Measurements from ENCODE around the gene USP43. TPM values are rescaled to one million over a fixed set of nuclear protein-coding genes. Genes with fewer than 3 reads are reported as not detected.

Gene USP43
- total RNA-seq, 2 experiments from 2014 or later, result 0.25 to 0.30 TPM

- no peak for DNase-seq
- H3K36me3 Mint-ChIP-seq (ENCODE audit: low read depth), result no peaks in the 10 kb centered on the region
- ChIA-PET POLR2A (no interaction called here), CTCF (no interaction called here)
- H3K9me3 Mint-ChIP-seq, result no peaks in the 10 kb centered on the region
- H3K27me3 Mint-ChIP-seq, result peaks cover 4% of the 10 kb centered on the region
- no peak overlapping the region for H3K4me3 Mint-ChIP-seq
- peaks cover 1% of the 10 kb centered on the region for H3K4me1 Mint-ChIP-seq
- no peak overlapping the region for H3K27ac Mint-ChIP-seq
Observed at GRCh38 chr17:9702482-9702881, 57.2 kb downstream of the USP43 start.

GRCh38 chr17:9702914-9703780 lies 57.8 kb downstream of the USP43 start:
- Mint-ChIP-seq H3K36me3 (ENCODE audit: low read depth) (no peaks in the 10 kb centered on the region), H3K4me3 (no peak overlapping the region), H3K27ac (no peak overlapping the region), H3K4me1 (peaks cover 1% of the 10 kb centered on the region), H3K27me3 (peaks cover 4% of the 10 kb centered on the region), H3K9me3 (no peaks in the 10 kb centered on the region)
- no peak for DNase-seq
- ChIA-PET CTCF (no interaction called here), POLR2A (no interaction called here)

DNA sequence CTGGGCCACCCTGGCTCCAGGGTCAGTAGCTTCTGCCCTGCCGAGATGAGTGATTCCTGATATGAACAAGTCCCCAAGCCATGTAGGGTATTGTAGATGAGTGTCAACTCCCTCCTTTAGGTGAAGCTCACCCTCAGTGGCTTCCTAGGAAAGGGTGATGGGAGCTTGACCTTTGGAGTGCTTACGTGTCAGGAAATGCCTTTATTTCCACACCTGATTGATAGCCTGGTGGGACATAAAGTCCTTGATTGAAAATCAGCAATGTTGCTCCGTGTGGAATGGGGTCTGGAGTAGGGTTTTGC lies 58.4 kb downstream of the USP43 start:
- no peaks in the 10 kb centered on the region for H3K9me3 Mint-ChIP-seq
- no peaks in the 10 kb centered on the region for H3K36me3 Mint-ChIP-seq (ENCODE audit: low read depth)
- ChIA-PET POLR2A (no interaction called here), CTCF (no interaction called here)
- DNase-seq, result no peak
- no peak overlapping the region for H3K4me3 Mint-ChIP-seq
- H3K27me3 Mint-ChIP-seq, result peaks cover 2% of the 10 kb centered on the region
- H3K27ac Mint-ChIP-seq, result no peak overlapping the region
- peaks cover 1% of the 10 kb centered on the region for H3K4me1 Mint-ChIP-seq

DNA sequence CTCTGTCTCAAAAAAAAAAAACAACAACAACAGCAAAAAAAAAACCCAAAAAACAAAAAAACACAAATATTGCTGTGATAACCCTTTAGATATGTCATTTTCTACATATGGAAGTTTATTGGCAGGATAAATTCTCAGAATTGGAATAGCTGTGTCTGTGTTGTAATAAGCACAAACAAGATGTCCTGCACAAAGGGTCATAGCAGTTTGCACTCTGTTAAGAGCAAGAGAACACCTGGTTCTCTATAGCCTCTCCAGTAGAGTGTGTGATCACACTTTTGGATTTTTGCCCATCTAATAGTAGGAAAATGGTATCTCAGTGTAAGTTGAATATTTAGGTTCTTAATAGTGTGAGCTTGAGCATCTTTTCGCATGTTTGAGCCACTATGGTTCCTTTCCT lies 60.4 kb downstream of the USP43 start:
- POLR2A ChIA-PET, result no interaction called here
- CTCF ChIA-PET, result no interaction called here
- Mint-ChIP-seq H3K4me1 (peaks cover 1% of the 10 kb centered on the region), H3K36me3 (ENCODE audit: low read depth) (no peaks in the 10 kb centered on the region), H3K27ac (no peak overlapping the region), H3K27me3 (no peaks in the 10 kb centered on the region), H3K4me3 (no peak overlapping the region), H3K9me3 (no peaks in the 10 kb centered on the region)
- no peak for DNase-seq

GRCh38 chr17:9707948-9708347 lies 62.6 kb downstream of the USP43 start:
- no peak overlapping the region for H3K4me3 Mint-ChIP-seq
- ChIA-PET CTCF (no interaction called here), POLR2A (no interaction called here)
- peaks cover 1% of the 10 kb centered on the region for H3K4me1 Mint-ChIP-seq
- no peak for DNase-seq
- no peaks in the 10 kb centered on the region for H3K36me3 Mint-ChIP-seq (ENCODE audit: low read depth)
- H3K9me3 Mint-ChIP-seq, result no peaks in the 10 kb centered on the region
- H3K27ac Mint-ChIP-seq, result no peak overlapping the region
- peaks cover 4% of the 10 kb centered on the region for H3K27me3 Mint-ChIP-seq

GRCh38 chr17:9714801-9715200 lies 69.5 kb downstream of the USP43 start:
- DNase-seq, result no peak

GRCh38 chr17:9715503-9716016 lies 70.2 kb downstream of the USP43 start:
- H3K4me1 Mint-ChIP-seq, result no peaks in the 10 kb centered on the region
- no peak overlapping the region for H3K4me3 Mint-ChIP-seq
- H3K36me3 Mint-ChIP-seq (ENCODE audit: low read depth), result no peaks in the 10 kb centered on the region
- POLR2A ChIA-PET, result no interaction called here
- no peak for DNase-seq
- peaks cover 4% of the 10 kb centered on the region for H3K27me3 Mint-ChIP-seq
- no peak overlapping the region for H3K27ac Mint-ChIP-seq
- H3K9me3 Mint-ChIP-seq, result no peaks in the 10 kb centered on the region
- CTCF ChIA-PET, result interaction anchor here (0.6 kb wide), 1 partner anchor 77 kb away, joined by 3 read pairs; no protein-coding TSS in a partner anchor

More at GRCh38 chr17:9714801-9715200, 69.5 kb downstream of the USP43 start:
- Mint-ChIP-seq H3K9me3 (no peaks in the 10 kb centered on the region), H3K4me3 (no peak overlapping the region), H3K4me1 (no peaks in the 10 kb centered on the region), H3K27ac (no peak overlapping the region), H3K27me3 (peaks cover 4% of the 10 kb centered on the region), H3K36me3 (ENCODE audit: low read depth) (no peaks in the 10 kb centered on the region)
- CTCF ChIA-PET, result no interaction called here
- POLR2A ChIA-PET, result no interaction called here

DNA sequence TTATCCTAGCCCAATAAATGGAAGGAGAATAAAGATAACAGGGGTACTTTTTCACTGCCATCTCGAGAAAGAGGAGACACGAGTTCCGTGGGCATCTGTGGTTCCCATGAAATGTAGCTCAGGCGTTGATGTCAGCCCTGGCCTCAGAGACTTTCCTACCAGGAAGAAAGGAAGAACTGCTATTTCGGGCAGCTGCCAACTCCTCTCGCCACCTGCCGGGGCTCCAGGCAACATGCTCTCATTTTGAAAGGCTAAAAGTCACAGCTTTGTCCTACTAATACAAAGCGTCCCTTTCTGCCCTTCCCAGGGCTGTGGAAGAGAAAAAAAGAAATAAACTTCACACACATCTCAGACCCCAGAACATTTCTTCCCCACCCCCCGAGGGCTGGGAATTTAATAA lies 80.3 kb downstream of the USP43 start:
- no peaks in the 10 kb centered on the region for H3K27me3 Mint-ChIP-seq
- no peaks in the 10 kb centered on the region for H3K4me1 Mint-ChIP-seq
- ChIA-PET POLR2A (no interaction called here), CTCF (interaction anchor here (1.0 kb wide), 1 partner anchor 16 kb away, joined by 3 read pairs; no protein-coding TSS in a partner anchor)
- no peak for DNase-seq
- no peak overlapping the region for H3K4me3 Mint-ChIP-seq
- no peaks in the 10 kb centered on the region for H3K36me3 Mint-ChIP-seq (ENCODE audit: low read depth)
- H3K27ac Mint-ChIP-seq, result no peak overlapping the region
- H3K9me3 Mint-ChIP-seq, result no peaks in the 10 kb centered on the region

DNA sequence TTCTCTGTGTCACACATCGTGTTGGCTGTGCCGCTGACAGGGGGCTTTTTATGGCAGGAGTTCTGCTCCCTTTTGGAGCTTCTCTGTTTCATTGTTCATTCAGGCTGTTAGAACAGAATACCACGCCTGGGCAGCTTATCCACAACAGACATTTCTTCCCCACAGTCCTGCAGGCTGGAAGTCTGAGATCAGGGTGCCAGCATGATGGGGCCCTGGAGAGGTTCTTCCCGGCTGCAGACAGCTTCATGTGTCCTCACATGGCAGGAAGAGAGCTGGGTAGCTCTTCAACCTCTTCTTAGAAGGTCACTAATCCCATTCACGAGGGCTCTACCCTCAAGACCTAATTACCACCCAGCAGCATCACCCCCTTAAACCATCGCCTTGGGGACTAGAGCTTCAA lies 81.0 kb downstream of the USP43 start:
- POLR2A ChIA-PET, result no interaction called here
- H3K9me3 Mint-ChIP-seq, result no peaks in the 10 kb centered on the region
- no peaks in the 10 kb centered on the region for H3K4me1 Mint-ChIP-seq
- H3K27ac Mint-ChIP-seq, result no peak overlapping the region
- H3K36me3 Mint-ChIP-seq (ENCODE audit: low read depth), result no peaks in the 10 kb centered on the region
- CTCF ChIA-PET, result interaction anchor here (1.0 kb wide), 1 partner anchor 16 kb away, joined by 3 read pairs; no protein-coding TSS in a partner anchor
- DNase-seq, result no peak
- H3K27me3 Mint-ChIP-seq, result peaks cover 2% of the 10 kb centered on the region
- no peak overlapping the region for H3K4me3 Mint-ChIP-seq

- H3K9me3 Mint-ChIP-seq, result no peaks in the 10 kb centered on the region
Observed at GRCh38 chr17:9728005-9728404, 82.7 kb downstream of the USP43 start.

GRCh38 chr17:9728564-9728963 lies 83.2 kb downstream of the USP43 start:
- DNase-seq, result no peak
- ChIA-PET POLR2A (no interaction called here), CTCF (interaction anchor here (1.1 kb wide), 1 partner anchor 16 kb away, joined by 4 read pairs; no protein-coding TSS in a partner anchor)
- no peak overlapping the region for H3K4me3 Mint-ChIP-seq
- H3K4me1 Mint-ChIP-seq, result no peaks in the 10 kb centered on the region
- H3K9me3 Mint-ChIP-seq, result no peaks in the 10 kb centered on the region
- no peak overlapping the region for H3K27ac Mint-ChIP-seq
- H3K27me3 Mint-ChIP-seq, result peaks cover 2% of the 10 kb centered on the region
- no peaks in the 10 kb centered on the region for H3K36me3 Mint-ChIP-seq (ENCODE audit: low read depth)

More at GRCh38 chr17:9728005-9728404, 82.7 kb downstream of the USP43 start:
- Mint-ChIP-seq H3K4me1 (no peaks in the 10 kb centered on the region), H3K27ac (no peak overlapping the region), H3K36me3 (ENCODE audit: low read depth) (no peaks in the 10 kb centered on the region), H3K27me3 (peaks cover 2% of the 10 kb centered on the region), H3K4me3 (no peak overlapping the region)
- no peak for DNase-seq
- ChIA-PET POLR2A (no interaction called here), CTCF (interaction anchor here (1.1 kb wide), 1 partner anchor 16 kb away, joined by 4 read pairs; no protein-coding TSS in a partner anchor)

DNA sequence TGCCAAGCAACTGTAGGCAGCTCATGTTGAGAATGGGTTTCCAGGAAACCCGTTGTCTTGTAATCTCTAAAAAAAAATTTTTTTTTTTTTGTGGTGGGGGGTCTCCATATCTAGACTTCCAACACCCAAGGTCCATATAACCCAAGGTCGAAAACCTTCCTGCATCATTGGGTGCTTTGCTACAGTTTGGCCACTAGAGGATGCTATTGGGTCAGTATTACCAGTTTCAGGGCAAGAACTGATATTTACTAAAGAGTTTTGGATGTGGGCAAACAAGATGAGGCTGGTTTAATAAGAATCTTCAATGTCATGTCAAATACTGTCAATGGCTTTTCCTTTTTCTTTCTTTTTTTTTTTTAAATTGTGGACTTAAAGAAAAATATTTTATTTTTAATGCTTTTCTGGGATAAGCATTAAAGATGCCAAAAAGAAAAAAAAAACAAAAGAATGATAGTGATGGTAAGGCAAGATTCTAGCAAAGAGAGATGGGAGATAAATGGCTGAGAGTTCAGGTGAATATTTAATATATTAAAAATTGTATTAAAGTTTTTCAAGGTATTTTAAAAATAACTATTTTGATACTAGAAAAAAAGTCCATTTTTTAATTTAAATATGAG lies 83.8 kb downstream of the USP43 start:
- peak; percentile 19 for DNase-seq
- Mint-ChIP-seq H3K4me1 (no peaks in the 10 kb centered on the region), H3K4me3 (no peak overlapping the region), H3K9me3 (no peaks in the 10 kb centered on the region), H3K27me3 (peaks cover 2% of the 10 kb centered on the region), H3K36me3 (ENCODE audit: low read depth) (no peaks in the 10 kb centered on the region), H3K27ac (no peak overlapping the region)
- ChIA-PET POLR2A (no interaction called here), CTCF (interaction anchor here (1.1 kb wide), 1 partner anchor 17 kb away, joined by 4 read pairs; no protein-coding TSS in a partner anchor)

DNA sequence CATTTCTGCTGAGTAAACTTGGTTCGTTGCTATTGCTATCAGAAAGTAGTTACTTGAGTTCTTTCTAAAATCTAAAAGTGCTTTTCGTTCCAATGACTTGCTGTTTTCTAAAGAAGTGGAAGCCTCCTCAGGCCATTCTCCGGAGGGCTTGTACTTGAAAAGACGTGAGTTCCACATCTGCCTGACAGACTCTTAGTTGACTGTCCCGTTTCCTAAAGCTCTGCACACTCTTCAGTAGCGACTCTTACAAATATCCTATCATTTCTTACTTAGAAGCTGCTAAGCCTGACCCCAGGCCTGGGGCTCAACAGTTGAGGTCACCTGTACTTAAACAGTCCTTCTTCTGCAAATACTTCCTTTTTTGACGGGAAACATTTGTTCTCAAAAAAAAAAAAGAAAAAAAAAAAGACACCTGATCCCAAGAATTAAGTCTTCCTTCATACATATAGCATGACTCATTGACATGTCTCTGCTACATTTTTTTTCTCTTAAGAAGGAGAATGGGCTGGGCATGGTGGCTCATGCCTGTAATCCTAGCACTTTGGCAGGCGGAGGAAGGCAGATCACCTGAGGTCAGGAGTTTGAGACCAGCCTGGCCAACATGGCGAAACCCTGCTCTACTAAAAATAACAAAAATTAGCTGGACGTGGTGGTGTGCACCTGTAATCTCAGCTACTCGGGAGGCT lies 84.6 kb downstream of the USP43 start:
- Mint-ChIP-seq H3K36me3 (ENCODE audit: low read depth) (no peaks in the 10 kb centered on the region), H3K27ac (no peak overlapping the region), H3K9me3 (no peaks in the 10 kb centered on the region), H3K4me3 (no peak overlapping the region), H3K4me1 (no peaks in the 10 kb centered on the region), H3K27me3 (peaks cover 2% of the 10 kb centered on the region)
- ChIA-PET CTCF (interaction anchor here (0.5 to 0.7 kb wide), 4 partner anchors 27 to 531 kb away, joined by 3 to 4 read pairs (median 3); no protein-coding TSS in a partner anchor), POLR2A (no interaction called here)
- DNase-seq, result no peak

Data from activated CD4-positive, alpha-beta memory T cell treated with anti-CD3 and anti-CD28 coated beads, Interleukin-2, amount 10 ng/mL, durations not matched to agents 7 days and 5 days (primary cell).